ENCODE measurements around the gene RFTN2. TPM values are rescaled to one million over a fixed set of nuclear protein-coding genes. Genes with fewer than 3 reads are reported as not detected.
A peak's percentile ranks its signal among the peaks of the same experiment; 100 is the strongest.

The RFTN2 gene
- total RNA-seq, 1 donor = 14.5 TPM

DNA sequence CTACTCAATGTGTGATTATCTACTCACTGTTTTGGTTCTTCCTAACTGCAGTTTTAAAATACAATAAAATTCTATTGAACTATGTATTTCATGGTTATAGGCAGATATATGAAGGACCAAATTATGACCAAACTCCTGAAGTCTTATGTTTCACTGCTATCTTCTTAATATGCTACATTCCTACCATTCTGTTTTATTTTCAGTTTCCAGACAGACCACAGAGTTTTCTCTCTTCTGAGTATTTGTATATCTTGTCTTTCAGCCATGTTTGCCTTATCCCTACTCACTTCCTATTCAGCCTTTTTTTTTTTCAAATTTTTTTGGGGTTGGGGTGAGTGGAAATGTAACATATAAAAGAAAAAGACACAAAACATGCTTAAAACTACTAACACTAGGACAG is 6.3 kb downstream of the RFTN2 start:
- no peak overlapping the region for H3K4me2 ChIP-seq (ENCODE audit: insufficient read depth, low read length)
- peak; percentile 48 for DNase-seq (ENCODE audit: insufficient read length, low spot score, missing footprints)
- H3K4me3 ChIP-seq (ENCODE audit: insufficient read depth, low read length) = no peak overlapping the region
- H4K20me1 ChIP-seq (ENCODE audit: insufficient read depth, low read length) = no peaks in the 10 kb centered on the region
- no peak overlapping the region for H2AFZ ChIP-seq (ENCODE audit: low read length)
- TF ChIP-seq, protein P1, sequence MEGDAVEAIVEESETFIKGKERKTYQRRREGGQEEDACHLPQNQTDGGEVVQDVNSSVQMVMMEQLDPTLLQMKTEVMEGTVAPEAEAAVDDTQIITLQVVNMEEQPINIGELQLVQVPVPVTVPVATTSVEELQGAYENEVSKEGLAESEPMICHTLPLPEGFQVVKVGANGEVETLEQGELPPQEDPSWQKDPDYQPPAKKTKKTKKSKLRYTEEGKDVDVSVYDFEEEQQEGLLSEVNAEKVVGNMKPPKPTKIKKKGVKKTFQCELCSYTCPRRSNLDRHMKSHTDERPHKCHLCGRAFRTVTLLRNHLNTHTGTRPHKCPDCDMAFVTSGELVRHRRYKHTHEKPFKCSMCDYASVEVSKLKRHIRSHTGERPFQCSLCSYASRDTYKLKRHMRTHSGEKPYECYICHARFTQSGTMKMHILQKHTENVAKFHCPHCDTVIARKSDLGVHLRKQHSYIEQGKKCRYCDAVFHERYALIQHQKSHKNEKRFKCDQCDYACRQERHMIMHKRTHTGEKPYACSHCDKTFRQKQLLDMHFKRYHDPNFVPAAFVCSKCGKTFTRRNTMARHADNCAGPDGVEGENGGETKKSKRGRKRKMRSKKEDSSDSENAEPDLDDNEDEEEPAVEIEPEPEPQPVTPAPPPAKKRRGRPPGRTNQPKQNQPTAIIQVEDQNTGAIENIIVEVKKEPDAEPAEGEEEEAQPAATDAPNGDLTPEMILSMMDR (IDR thresholded peaks at IDR 0.05; ENCODE audit: extremely low read depth, low read depth, low read length) = no peak
- no peaks in the 10 kb centered on the region for H3K79me2 ChIP-seq (ENCODE audit: insufficient read depth, low read length)
- H3K27ac ChIP-seq (ENCODE audit: low read depth, low read length) = no peak overlapping the region
- no peaks in the 10 kb centered on the region for H3K27me3 ChIP-seq (ENCODE audit: insufficient read depth, low read length)
- H3K36me3 ChIP-seq (ENCODE audit: insufficient read depth, low read length) = no peaks in the 10 kb centered on the region
- H3K4me1 ChIP-seq (ENCODE audit: insufficient read depth, low read length) = peaks cover 3% of the 10 kb centered on the region
- H3K9me3 ChIP-seq (ENCODE audit: low read depth, low read length) = no peaks in the 10 kb centered on the region

GRCh38 chr2:197668296-197668695 is 7.1 kb downstream of the RFTN2 start:
- no peak for DNase-seq (ENCODE audit: insufficient read length, low spot score, missing footprints)
- no peaks in the 10 kb centered on the region for H3K4me1 ChIP-seq (ENCODE audit: insufficient read depth, low read length)

DNA sequence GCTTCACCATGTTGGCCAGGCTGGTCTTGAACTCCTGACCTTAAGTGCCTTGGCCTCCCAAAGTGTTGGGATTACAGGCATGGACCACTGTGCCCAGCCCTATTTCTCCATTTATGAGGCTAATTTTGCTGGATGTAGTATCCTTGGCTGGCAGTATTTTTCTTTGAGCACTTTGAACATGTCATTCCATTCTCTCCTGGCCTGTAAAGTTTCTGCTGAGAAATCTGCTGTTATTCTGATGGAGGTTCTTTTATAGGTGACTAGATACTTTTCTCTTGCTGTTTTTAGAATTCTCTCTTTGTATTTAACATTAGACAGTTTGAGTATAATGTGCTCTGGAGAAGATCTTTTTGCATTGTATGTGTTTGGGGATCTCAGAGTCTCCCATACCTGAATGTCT is 9.1 kb downstream of the RFTN2 start:
- H3K4me2 ChIP-seq (ENCODE audit: insufficient read depth, low read length) = no peak overlapping the region
- no peaks in the 10 kb centered on the region for H3K9me3 ChIP-seq (ENCODE audit: low read depth, low read length)
- no peaks in the 10 kb centered on the region for H3K36me3 ChIP-seq (ENCODE audit: insufficient read depth, low read length)
- H3K27ac ChIP-seq (ENCODE audit: low read depth, low read length) = no peak overlapping the region
- H3K79me2 ChIP-seq (ENCODE audit: insufficient read depth, low read length) = no peaks in the 10 kb centered on the region
- no peaks in the 10 kb centered on the region for H4K20me1 ChIP-seq (ENCODE audit: insufficient read depth, low read length)
- TF ChIP-seq, protein P1 (IDR thresholded peaks at IDR 0.05; ENCODE audit: extremely low read depth, low read depth, low read length) = no peak
- H3K27me3 ChIP-seq (ENCODE audit: insufficient read depth, low read length) = no peaks in the 10 kb centered on the region
- H3K4me1 ChIP-seq (ENCODE audit: insufficient read depth, low read length) = no peaks in the 10 kb centered on the region
- H3K4me3 ChIP-seq (ENCODE audit: insufficient read depth, low read length) = no peak overlapping the region
- no peak for DNase-seq (ENCODE audit: insufficient read length, low spot score, missing footprints)
- H2AFZ ChIP-seq (ENCODE audit: low read length) = no peak overlapping the region

More at GRCh38 chr2:197668296-197668695, 7.1 kb downstream of the RFTN2 start:
- Histone ChIP-seq H3K4me2 (ENCODE audit: insufficient read depth, low read length) (no peak overlapping the region), H2AFZ (ENCODE audit: low read length) (no peak overlapping the region), H3K27me3 (ENCODE audit: insufficient read depth, low read length) (no peaks in the 10 kb centered on the region), H3K36me3 (ENCODE audit: insufficient read depth, low read length) (no peaks in the 10 kb centered on the region), H3K27ac (ENCODE audit: low read depth, low read length) (no peak overlapping the region), H4K20me1 (ENCODE audit: insufficient read depth, low read length) (no peaks in the 10 kb centered on the region), H3K4me3 (ENCODE audit: insufficient read depth, low read length) (no peak overlapping the region), H3K9me3 (ENCODE audit: low read depth, low read length) (no peaks in the 10 kb centered on the region), H3K79me2 (ENCODE audit: insufficient read depth, low read length) (no peaks in the 10 kb centered on the region)
- TF ChIP-seq, protein P1 (IDR thresholded peaks at IDR 0.05; ENCODE audit: extremely low read depth, low read depth, low read length) = no peak

DNA sequence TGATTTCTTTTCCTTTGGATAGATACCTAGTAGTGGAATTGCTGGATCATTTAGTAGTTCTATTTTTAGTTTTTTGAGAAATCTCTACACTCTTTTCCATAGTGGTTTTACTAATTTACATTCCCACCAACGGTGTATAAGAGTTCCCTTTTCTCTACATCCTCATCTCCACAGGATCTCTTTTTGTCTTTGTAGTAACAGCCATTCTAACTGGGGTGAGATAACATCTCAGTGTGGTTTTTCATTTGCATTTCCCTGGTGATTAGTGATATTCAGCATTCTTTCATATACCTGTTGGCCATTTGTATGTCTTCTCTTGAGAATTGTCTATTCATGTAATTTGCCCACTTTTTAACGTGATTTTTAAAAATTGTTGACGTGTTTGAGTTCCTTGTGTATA is 13.8 kb downstream of the RFTN2 start:
- no peaks in the 10 kb centered on the region for H4K20me1 ChIP-seq (ENCODE audit: insufficient read depth, low read length)
- TF ChIP-seq, protein P1 (IDR thresholded peaks at IDR 0.05; ENCODE audit: extremely low read depth, low read depth, low read length) = no peak
- H3K27ac ChIP-seq (ENCODE audit: low read depth, low read length) = no peak overlapping the region
- DNase-seq (ENCODE audit: insufficient read length, low spot score, missing footprints) = no peak
- H3K4me1 ChIP-seq (ENCODE audit: insufficient read depth, low read length) = no peaks in the 10 kb centered on the region
- H3K4me2 ChIP-seq (ENCODE audit: insufficient read depth, low read length) = no peak overlapping the region
- H3K9me3 ChIP-seq (ENCODE audit: low read depth, low read length) = no peaks in the 10 kb centered on the region
- H2AFZ ChIP-seq (ENCODE audit: low read length) = no peak overlapping the region
- H3K4me3 ChIP-seq (ENCODE audit: insufficient read depth, low read length) = no peak overlapping the region
- H3K79me2 ChIP-seq (ENCODE audit: insufficient read depth, low read length) = no peaks in the 10 kb centered on the region
- no peaks in the 10 kb centered on the region for H3K36me3 ChIP-seq (ENCODE audit: insufficient read depth, low read length)
- H3K27me3 ChIP-seq (ENCODE audit: insufficient read depth, low read length) = no peaks in the 10 kb centered on the region

Data from osteoblast (primary cell).